ENCODE measurements around the gene IGF1. TPM values are rescaled to one million over a fixed set of nuclear protein-coding genes. Genes with fewer than 3 reads are reported as not detected.

Gene IGF1
- total and polyA plus RNA-seq, 9 of the 15 experiments (the other 6 are each of a cell fraction or from before 2014, with no cell fraction given): 3.7 to 13.9 (median 4.5) TPM

- TF ChIP-seq YY1 (IDR thresholded peaks at IDR 0.05; ENCODE audit: borderline replicate concordance in 1 of 3, control insufficient read depth in 1 of 3, extremely low read depth in 1 of 3, insufficient read depth in 3 of 3, insufficient read length in 1 of 3, insufficient replicate concordance in 2 of 3, low read depth in 1 of 3, low read length in 2 of 3) (no peak), ARID3A (IDR thresholded peaks at IDR 0.05; ENCODE audit: borderline replicate concordance, low read depth, low read length) (0 out of 2 replicates have a peak, but pooled peaks have one; percentile 21), SMC3 (conservative IDR thresholded peaks at IDR 0.05; ENCODE audit: insufficient read depth, low read depth, low read length) (peak; percentile 76), MITF (IDR thresholded peaks at IDR 0.05) (no peak), IFI16 (CRISPR knock-in tag; IDR thresholded peaks at IDR 0.05) (no peak), TEAD4 (IDR thresholded peaks at IDR 0.05; ENCODE audit: low read length) (0 out of 2 replicates have a peak, but pooled peaks have one; percentile 21), TEAD4 (CRISPR knock-in tag; IDR thresholded peaks at IDR 0.05; ENCODE audit: borderline replicate concordance) (no peak), TCF7 (IDR thresholded peaks at IDR 0.05; ENCODE audit: borderline replicate concordance) (no peak)
- TF ChIP-seq, protein P1, sequence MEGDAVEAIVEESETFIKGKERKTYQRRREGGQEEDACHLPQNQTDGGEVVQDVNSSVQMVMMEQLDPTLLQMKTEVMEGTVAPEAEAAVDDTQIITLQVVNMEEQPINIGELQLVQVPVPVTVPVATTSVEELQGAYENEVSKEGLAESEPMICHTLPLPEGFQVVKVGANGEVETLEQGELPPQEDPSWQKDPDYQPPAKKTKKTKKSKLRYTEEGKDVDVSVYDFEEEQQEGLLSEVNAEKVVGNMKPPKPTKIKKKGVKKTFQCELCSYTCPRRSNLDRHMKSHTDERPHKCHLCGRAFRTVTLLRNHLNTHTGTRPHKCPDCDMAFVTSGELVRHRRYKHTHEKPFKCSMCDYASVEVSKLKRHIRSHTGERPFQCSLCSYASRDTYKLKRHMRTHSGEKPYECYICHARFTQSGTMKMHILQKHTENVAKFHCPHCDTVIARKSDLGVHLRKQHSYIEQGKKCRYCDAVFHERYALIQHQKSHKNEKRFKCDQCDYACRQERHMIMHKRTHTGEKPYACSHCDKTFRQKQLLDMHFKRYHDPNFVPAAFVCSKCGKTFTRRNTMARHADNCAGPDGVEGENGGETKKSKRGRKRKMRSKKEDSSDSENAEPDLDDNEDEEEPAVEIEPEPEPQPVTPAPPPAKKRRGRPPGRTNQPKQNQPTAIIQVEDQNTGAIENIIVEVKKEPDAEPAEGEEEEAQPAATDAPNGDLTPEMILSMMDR (IDR thresholded peaks at IDR 0.05 in 2 of 3, conservative IDR thresholded peaks at IDR 0.05 in 1 of 3; ENCODE audit: insufficient read depth in 2 of 3, low read depth in 1 of 3, low read length in 3 of 3): peak; percentile 68 to 85 (median 82)
- TF ChIP-seq, protein P2, sequence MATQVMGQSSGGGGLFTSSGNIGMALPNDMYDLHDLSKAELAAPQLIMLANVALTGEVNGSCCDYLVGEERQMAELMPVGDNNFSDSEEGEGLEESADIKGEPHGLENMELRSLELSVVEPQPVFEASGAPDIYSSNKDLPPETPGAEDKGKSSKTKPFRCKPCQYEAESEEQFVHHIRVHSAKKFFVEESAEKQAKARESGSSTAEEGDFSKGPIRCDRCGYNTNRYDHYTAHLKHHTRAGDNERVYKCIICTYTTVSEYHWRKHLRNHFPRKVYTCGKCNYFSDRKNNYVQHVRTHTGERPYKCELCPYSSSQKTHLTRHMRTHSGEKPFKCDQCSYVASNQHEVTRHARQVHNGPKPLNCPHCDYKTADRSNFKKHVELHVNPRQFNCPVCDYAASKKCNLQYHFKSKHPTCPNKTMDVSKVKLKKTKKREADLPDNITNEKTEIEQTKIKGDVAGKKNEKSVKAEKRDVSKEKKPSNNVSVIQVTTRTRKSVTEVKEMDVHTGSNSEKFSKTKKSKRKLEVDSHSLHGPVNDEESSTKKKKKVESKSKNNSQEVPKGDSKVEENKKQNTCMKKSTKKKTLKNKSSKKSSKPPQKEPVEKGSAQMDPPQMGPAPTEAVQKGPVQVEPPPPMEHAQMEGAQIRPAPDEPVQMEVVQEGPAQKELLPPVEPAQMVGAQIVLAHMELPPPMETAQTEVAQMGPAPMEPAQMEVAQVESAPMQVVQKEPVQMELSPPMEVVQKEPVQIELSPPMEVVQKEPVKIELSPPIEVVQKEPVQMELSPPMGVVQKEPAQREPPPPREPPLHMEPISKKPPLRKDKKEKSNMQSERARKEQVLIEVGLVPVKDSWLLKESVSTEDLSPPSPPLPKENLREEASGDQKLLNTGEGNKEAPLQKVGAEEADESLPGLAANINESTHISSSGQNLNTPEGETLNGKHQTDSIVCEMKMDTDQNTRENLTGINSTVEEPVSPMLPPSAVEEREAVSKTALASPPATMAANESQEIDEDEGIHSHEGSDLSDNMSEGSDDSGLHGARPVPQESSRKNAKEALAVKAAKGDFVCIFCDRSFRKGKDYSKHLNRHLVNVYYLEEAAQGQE (IDR thresholded peaks at IDR 0.05; ENCODE audit: borderline replicate concordance): peak; percentile 76
- TF ChIP-seq, protein P2 (CRISPR knock-in tag; IDR thresholded peaks at IDR 0.05; ENCODE audit: low read depth): no peak
Observed at GRCh38 chr12:102484428-102484958, 4.1 kb upstream of the IGF1 start (continued).

Measured in K562 (cell line).